ENCODE data around the gene SLC7A6. TPM values are rescaled to one million over a fixed set of nuclear protein-coding genes. Genes with fewer than 3 reads are reported as not detected.

The SLC7A6 gene
- total and polyA plus RNA-seq, 2 of the 8 experiments (the other 6 are each of a cell fraction or from before 2014, with no cell fraction given) = 28.0 to 37.8 TPM

- no peak overlapping the region for H2AFZ ChIP-seq (ENCODE audit: low read length)
- no peaks in the 10 kb centered on the region for H3K9me3 ChIP-seq (ENCODE audit: insufficient read depth in 2 of 2, low read depth in 1 of 2, low read length in 1 of 2)
- H3K9ac ChIP-seq (replicated peaks in 1 of 4; ENCODE audit: extremely low read depth in 1 of 4, low read depth in 3 of 4, low read length in 3 of 4) = no peak overlapping the region
- peaks cover 9 to 36% (median 29%) of the 10 kb centered on the region in 4 experiments for H3K36me3 ChIP-seq (ENCODE audit: control insufficient read depth in 2 of 4, insufficient read depth in 4 of 4, low read length in 3 of 4)
- 90% methylated on average over 5 of the region's 5 CpGs; no CpG with 5 or more reads in 1 of the 2 experiments for WGBS, 2 experiments (ENCODE audit: extremely low coverage in 1 of 2, insufficient coverage in 1 of 2, insufficient read length in 1 of 2, insufficient replicate concordance in 2 of 2, low coverage in 1 of 2, low lambda C conversion rate in 2 of 2, missing lambda C conversion rate in 1 of 2)
- no peaks in the 10 kb centered on the region for H3K27me3 ChIP-seq (replicated peaks in 1 of 4; ENCODE audit: control insufficient read depth in 3 of 4, extremely low read depth in 1 of 4, insufficient read depth in 3 of 4, low read length in 3 of 4)
- H3K79me1 ChIP-seq (ENCODE audit: low read depth, low read length) = peaks cover 5% of the 10 kb centered on the region; the same call in 1 of the 2 replicates
- H4K5ac ChIP-seq (ENCODE audit: insufficient read length, low read depth, low read length) = no peak overlapping the region
- H3K23ac ChIP-seq (ENCODE audit: insufficient read length) = no peak overlapping the region
- H3K4ac ChIP-seq (replicated peaks; ENCODE audit: insufficient read length, low read depth, low read length) = no peak overlapping the region
- no peak overlapping the region; the same call in 1 of the 2 replicates for H2BK12ac ChIP-seq (ENCODE audit: low read depth, low read length)
- no peak overlapping the region for H3K27ac ChIP-seq (ENCODE audit: low read depth, low read length)
- H3K18ac ChIP-seq (ENCODE audit: extremely low read depth, low read length) = no peak overlapping the region
- H2BK5ac ChIP-seq (ENCODE audit: low read depth, low read length) = peak overlapping the region; percentile 93; the same call in 1 of the 2 replicates
- H3K23me2 ChIP-seq (ENCODE audit: low read depth, low read length) = peaks cover 22% of the 10 kb centered on the region
- no peak overlapping the region for H2AK5ac ChIP-seq (ENCODE audit: low read depth, low read length)
- ChIA-PET CTCF (ENCODE audit: partially characterized antibody) (interaction anchor here (0.5 to 1.5 kb wide), 5 partner anchors 90 to 333 kb away, joined by 3 to 13 read pairs (median 3); no protein-coding TSS in a partner anchor), POLR2A (ENCODE audit: partially characterized antibody) (interaction anchor here (1.0 to 5.9 kb wide), 3 partner anchors 9 to 427 kb away, joined by 3 to 61 read pairs (median 3); partner anchors contain the start of genes NFATC3, RANBP10 and TSNAXIP1)
- peaks cover 21 to 33% of the 10 kb centered on the region in 2 experiments for H4K20me1 ChIP-seq (replicated peaks in 1 of 2; ENCODE audit: control insufficient read depth in 1 of 2, insufficient read depth in 2 of 2, low read length in 2 of 2)
- FAIRE-seq (no peak), DNase-seq (ENCODE audit: low read depth in 1 of 2, low spot score in 2 of 2) (no peak)
- peaks cover 5 to 19% of the 10 kb centered on the region in 2 experiments for H3K79me2 ChIP-seq (ENCODE audit: control insufficient read depth in 1 of 2, insufficient read depth in 2 of 2, low read length in 2 of 2)
- H4K91ac ChIP-seq (replicated peaks; ENCODE audit: insufficient read length, low read length) = no peak overlapping the region
- peaks cover 0 to 24% (median 19%) of the 10 kb centered on the region in 4 experiments; a peak in 5 of 7 replicates for H3K4me1 ChIP-seq (replicated peaks in 1 of 4; ENCODE audit: control insufficient read depth in 3 of 4, insufficient read depth in 4 of 4, low read length in 3 of 4)
- no peak overlapping the region for H3K4me3 ChIP-seq (ENCODE audit: extremely low read depth in 1 of 4, insufficient read depth in 2 of 4, low read depth in 3 of 4, low read length in 4 of 4)
- no peak overlapping the region for H4K8ac ChIP-seq (ENCODE audit: extremely low read depth, insufficient read depth, low read length)
- no peak overlapping the region for H3K56ac ChIP-seq (replicated peaks; ENCODE audit: insufficient read length, low read depth, low read length)
- H2BK20ac ChIP-seq (ENCODE audit: low read length) = no peak overlapping the region
- H3K4me2 ChIP-seq (ENCODE audit: insufficient read depth in 1 of 2, low read depth in 2 of 2, low read length in 2 of 2) = peak overlapping the region; percentile 99; a peak in 1 of 4 replicates
- TF ChIP-seq MAX (IDR thresholded peaks at IDR 0.05) (no peak), POLR2AphosphoS5 (IDR thresholded peaks at IDR 0.05; ENCODE audit: low read depth, low read length) (peak; percentile 18; the same call in 1 of the 2 replicates)
- H3K14ac ChIP-seq (ENCODE audit: insufficient read length) = no peak overlapping the region
- H2BK15ac ChIP-seq (ENCODE audit: low read length) = no peak overlapping the region
- H2BK120ac ChIP-seq (replicated peaks; ENCODE audit: low read depth, low read length) = no peak overlapping the region
Measured at GRCh38 chr16:68233085-68233834, 31.1 kb upstream of the SLC7A6 start.
